Stomach smooth muscle (tissue), 2 donors: ENCODE data around the gene CPNE2.

Experiments
- H3K27ac ChIP-seq: one replicate; pipeline ENCODE4 v1.7.0; 2013; ENCODE audit warnings: mild to moderate bottlenecking, low read length, inconsistent platforms
- H3K27me3 ChIP-seq, 2 donors: one replicate each; pipeline ENCODE4 v1.7.0; 2013; ENCODE audit warnings: low read length in 2 of 2; ENCODE audit not compliant: insufficient read depth in 2 of 2, control insufficient read depth in 1 of 2
- H3K36me3 ChIP-seq, 2 donors: one replicate each; pipeline ENCODE4 v1.7.0; 2013; ENCODE audit warnings: low read length in 2 of 2; ENCODE audit not compliant: control insufficient read depth in 2 of 2, insufficient read depth in 2 of 2
- H3K4me1 ChIP-seq: one replicate; pipeline ENCODE4 v1.7.0; 2013; ENCODE audit warnings: low read length; ENCODE audit not compliant: control insufficient read depth, insufficient read depth
- H3K4me3 ChIP-seq, 2 donors: one replicate each; pipeline ENCODE4 v1.7.0; 2013; ENCODE audit warnings: low read length in 2 of 2
- H3K9ac ChIP-seq, 2 donors: one replicate each; pipeline ENCODE4 v1.7.0; 2013; ENCODE audit warnings: low read length in 2 of 2, mild to moderate bottlenecking in 1 of 2
- H3K9me3 ChIP-seq, 2 donors: one replicate each; pipeline ENCODE4 v1.7.0; 2013; ENCODE audit warnings: low read length in 2 of 2; ENCODE audit not compliant: control insufficient read depth in 2 of 2
- donor health status: healthy.
- donor health status: Pancreatic carcinoma.

CPNE2 gene

GRCh38 chr16:57137043-57137442 lies 44.7 kb downstream of the CPNE2 start:
- H3K36me3 ChIP-seq: peaks cover 0 to 2% of the 10 kb centered on the region in 2 donors
- no peak overlapping the region for H3K27ac ChIP-seq
- peaks cover 7% of the 10 kb centered on the region for H3K4me1 ChIP-seq

GRCh38 chr16:57137566-57138273 lies 45.3 kb downstream of the CPNE2 start:
- H3K9me3 ChIP-seq: no peaks in the 10 kb centered on the region
- no peak overlapping the region for H3K27ac ChIP-seq
- H3K36me3 ChIP-seq: peaks cover 0 to 2% of the 10 kb centered on the region in 2 donors
- peaks cover 7% of the 10 kb centered on the region for H3K4me1 ChIP-seq
- H3K4me3 ChIP-seq: no peak overlapping the region
- no peaks in the 10 kb centered on the region for H3K27me3 ChIP-seq
- no peak overlapping the region for H3K9ac ChIP-seq

More at GRCh38 chr16:57137043-57137442, 44.7 kb downstream of the CPNE2 start:
- Histone ChIP-seq H3K9ac (no peak overlapping the region), H3K4me3 (no peak overlapping the region), H3K9me3 (no peaks in the 10 kb centered on the region), H3K27me3 (no peaks in the 10 kb centered on the region)

GRCh38 chr16:57138281-57138935 lies 46.0 kb downstream of the CPNE2 start:
- Histone ChIP-seq H3K36me3 (peaks cover 0 to 2% of the 10 kb centered on the region in 2 donors), H3K9ac (no peak overlapping the region), H3K9me3 (no peaks in the 10 kb centered on the region), H3K27ac (no peak overlapping the region), H3K4me1 (peaks cover 10% of the 10 kb centered on the region), H3K27me3 (no peaks in the 10 kb centered on the region), H3K4me3 (no peak overlapping the region)

GRCh38 chr16:57140931-57141668 lies 48.7 kb downstream of the CPNE2 start:
- no peaks in the 10 kb centered on the region for H3K27me3 ChIP-seq
- no peak overlapping the region for H3K27ac ChIP-seq
- no peak overlapping the region for H3K4me3 ChIP-seq
- no peak overlapping the region for H3K9ac ChIP-seq
- peaks cover 0 to 2% of the 10 kb centered on the region in 2 donors for H3K36me3 ChIP-seq
- peaks cover 9% of the 10 kb centered on the region for H3K4me1 ChIP-seq
- H3K9me3 ChIP-seq: no peaks in the 10 kb centered on the region

- Histone ChIP-seq H3K27ac (no peak overlapping the region), H3K4me1 (peaks cover 12% of the 10 kb centered on the region), H3K27me3 (no peaks in the 10 kb centered on the region), H3K9ac (no peak overlapping the region), H3K9me3 (no peaks in the 10 kb centered on the region), H3K4me3 (no peak overlapping the region), H3K36me3 (peaks cover 0 to 2% of the 10 kb centered on the region in 2 donors)
These were observed 49.6 kb downstream of the CPNE2 start for GRCh38 chr16:57141822-57142631.

- H3K4me3 ChIP-seq: no peak overlapping the region
- no peaks in the 10 kb centered on the region for H3K27me3 ChIP-seq
- no peaks in the 10 kb centered on the region for H3K9me3 ChIP-seq
- H3K4me1 ChIP-seq: peaks cover 13% of the 10 kb centered on the region
- H3K36me3 ChIP-seq: no peaks in the 10 kb centered on the region
- no peak overlapping the region for H3K9ac ChIP-seq
- H3K27ac ChIP-seq: no peak overlapping the region
These were observed 51.0 kb downstream of the CPNE2 start for GRCh38 chr16:57143149-57143921.

- no peak overlapping the region for H3K27ac ChIP-seq
- H3K4me3 ChIP-seq: no peak overlapping the region
- H3K9me3 ChIP-seq: no peaks in the 10 kb centered on the region
- H3K4me1 ChIP-seq: peaks cover 10% of the 10 kb centered on the region
- H3K9ac ChIP-seq: no peak overlapping the region
- H3K36me3 ChIP-seq: no peaks in the 10 kb centered on the region
- H3K27me3 ChIP-seq: no peaks in the 10 kb centered on the region
These were observed 51.6 kb downstream of the CPNE2 start for GRCh38 chr16:57144027-57144426.

- no peaks in the 10 kb centered on the region for H3K9me3 ChIP-seq
- H3K4me1 ChIP-seq: peaks cover 8% of the 10 kb centered on the region
- no peaks in the 10 kb centered on the region for H3K27me3 ChIP-seq
- H3K27ac ChIP-seq: no peak overlapping the region
- no peaks in the 10 kb centered on the region for H3K36me3 ChIP-seq
- H3K9ac ChIP-seq: no peak overlapping the region
- no peak overlapping the region for H3K4me3 ChIP-seq
These were observed 53.0 kb downstream of the CPNE2 start for GRCh38 chr16:57145046-57146021.

GRCh38 chr16:57146040-57146647 lies 53.8 kb downstream of the CPNE2 start:
- H3K4me3 ChIP-seq: no peak overlapping the region
- H3K27ac ChIP-seq: no peak overlapping the region
- H3K36me3 ChIP-seq: no peaks in the 10 kb centered on the region
- H3K27me3 ChIP-seq: no peaks in the 10 kb centered on the region
- H3K9ac ChIP-seq: no peak overlapping the region
- no peaks in the 10 kb centered on the region for H3K9me3 ChIP-seq
- H3K4me1 ChIP-seq: peaks cover 8% of the 10 kb centered on the region
